Stimulated activated CD4-positive, alpha-beta T cell treated with anti-CD3 and anti-CD28 coated beads, Interleukin-12 subunit alpha, Interleukin-12 subunit beta, amount 100 ng/mL, for 4 hours (primary cell): ENCODE measurements around the gene SLX4IP.
"Not testable (repeated sequence)": the region's sequence is repeated elsewhere in the genome, so short reads cannot be mapped to it uniquely, and the experiment has no call there.

Experiments used
- DNase-seq: peaks from one replicate; pipeline ENCODE4 v3.0.0-alpha.2; 2020

Gene SLX4IP

DNA sequence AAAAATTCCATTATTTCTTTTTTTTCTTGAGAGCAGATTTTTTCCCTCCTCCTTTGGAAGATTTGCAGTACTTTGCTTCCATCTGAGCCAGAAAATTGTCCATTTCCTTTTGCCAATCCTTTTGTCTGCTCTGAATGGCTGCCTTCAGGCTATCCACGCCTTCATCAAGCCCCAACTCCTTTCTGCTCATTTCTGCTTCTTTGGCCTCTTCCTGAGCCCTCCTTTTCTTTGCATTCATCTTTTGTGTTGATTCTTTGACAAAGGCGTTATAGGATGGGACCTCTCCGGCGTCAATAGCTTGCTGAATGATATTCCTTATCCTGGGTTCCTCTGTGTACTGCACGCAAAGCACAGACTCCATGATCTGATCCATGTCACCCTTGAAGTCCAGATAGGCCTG lies 178.3 kb downstream of the SLX4IP start:
- not testable (repeated sequence) for DNase-seq

DNA sequence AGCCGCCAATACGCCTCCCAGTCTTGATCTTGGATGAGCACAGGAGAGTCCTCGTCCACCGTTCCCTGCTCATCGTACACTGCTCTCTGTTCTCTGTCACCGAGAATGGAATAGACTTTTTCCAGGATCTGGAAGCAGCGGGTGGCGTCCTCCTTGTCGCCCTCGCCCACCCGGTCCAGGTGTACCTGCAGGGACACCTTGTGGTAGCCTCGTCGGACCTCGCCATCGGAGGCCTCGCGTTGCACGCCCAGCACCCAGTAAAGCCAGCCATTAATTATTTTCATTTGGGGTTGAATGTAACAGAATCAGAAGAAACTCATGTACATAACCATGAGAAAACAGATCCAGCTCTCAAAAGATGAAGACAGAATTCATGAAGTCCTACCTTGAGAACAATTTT lies 178.8 kb downstream of the SLX4IP start:
- DNase-seq, result no peak

DNA sequence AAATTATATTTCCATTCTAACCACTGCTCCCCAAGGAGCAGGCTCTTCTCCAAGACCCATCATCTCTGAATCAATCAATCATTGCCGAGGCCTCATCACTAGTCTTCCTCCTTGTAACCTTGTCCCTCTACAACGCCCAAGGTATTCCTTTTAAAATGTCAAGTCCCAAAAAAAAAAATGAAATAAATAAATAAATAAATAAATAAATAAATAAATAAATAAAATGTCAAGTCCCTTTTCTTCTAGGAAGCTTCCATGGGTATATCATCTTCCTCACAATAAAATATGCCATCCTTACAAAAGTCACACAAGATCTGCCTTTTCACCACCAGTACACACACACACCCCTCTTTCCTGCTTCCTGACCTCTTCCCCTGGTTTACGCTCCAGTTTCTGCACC lies 181.1 kb downstream of the SLX4IP start:
- no peak for DNase-seq

GRCh38 chr20:10617549-10618133 lies 182.5 kb downstream of the SLX4IP start:
- DNase-seq, result not testable (repeated sequence)

GRCh38 chr20:10618611-10619245 lies 183.6 kb downstream of the SLX4IP start:
- no peak for DNase-seq

DNA sequence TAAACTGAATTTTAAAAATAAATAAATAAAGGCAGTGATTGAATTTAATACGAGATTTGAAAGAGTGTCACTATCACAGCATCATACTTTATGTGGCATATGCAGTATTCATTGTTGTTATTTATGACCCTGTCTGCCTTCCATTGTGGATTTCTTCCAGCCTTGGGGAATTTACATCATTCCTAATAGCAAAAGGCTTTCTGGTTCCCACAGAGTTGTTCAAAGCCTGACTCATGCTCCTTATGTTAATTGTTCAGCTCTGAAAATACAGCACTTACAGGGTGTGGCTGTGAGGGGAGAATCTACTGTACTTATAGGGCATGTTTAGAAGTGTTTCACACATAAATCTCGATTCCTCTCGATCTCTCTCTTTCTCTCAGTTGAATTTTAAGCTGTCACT lies 184.3 kb downstream of the SLX4IP start:
- no peak for DNase-seq

- no peak for DNase-seq
Observed at GRCh38 chr20:10621149-10621548, 186.0 kb downstream of the SLX4IP start.

- no peak for DNase-seq
Observed at GRCh38 chr20:10622657-10623418, 187.7 kb downstream of the SLX4IP start.

DNA sequence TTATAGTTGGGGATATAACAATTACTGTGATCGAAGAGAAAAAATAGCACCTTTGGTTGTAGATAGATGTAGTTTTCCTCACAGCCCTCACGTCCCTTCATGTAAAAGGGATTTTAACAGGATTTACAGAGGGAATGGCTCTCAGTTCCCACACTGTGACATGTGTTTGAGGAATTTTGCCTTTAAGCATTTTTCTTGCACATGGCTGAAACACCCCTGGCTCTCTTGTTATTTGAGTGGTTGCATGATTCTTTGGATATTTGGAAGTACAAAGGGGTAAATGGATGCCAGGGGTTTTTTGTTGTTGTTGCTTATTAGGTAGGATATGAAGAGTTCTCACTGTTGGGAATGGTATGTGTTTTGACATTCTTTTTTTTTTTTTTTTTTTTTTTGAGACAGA lies 190.5 kb downstream of the SLX4IP start:
- DNase-seq, result no peak

- DNase-seq, result no peak
Observed at GRCh38 chr20:10626896-10627295, 191.8 kb downstream of the SLX4IP start.

DNA sequence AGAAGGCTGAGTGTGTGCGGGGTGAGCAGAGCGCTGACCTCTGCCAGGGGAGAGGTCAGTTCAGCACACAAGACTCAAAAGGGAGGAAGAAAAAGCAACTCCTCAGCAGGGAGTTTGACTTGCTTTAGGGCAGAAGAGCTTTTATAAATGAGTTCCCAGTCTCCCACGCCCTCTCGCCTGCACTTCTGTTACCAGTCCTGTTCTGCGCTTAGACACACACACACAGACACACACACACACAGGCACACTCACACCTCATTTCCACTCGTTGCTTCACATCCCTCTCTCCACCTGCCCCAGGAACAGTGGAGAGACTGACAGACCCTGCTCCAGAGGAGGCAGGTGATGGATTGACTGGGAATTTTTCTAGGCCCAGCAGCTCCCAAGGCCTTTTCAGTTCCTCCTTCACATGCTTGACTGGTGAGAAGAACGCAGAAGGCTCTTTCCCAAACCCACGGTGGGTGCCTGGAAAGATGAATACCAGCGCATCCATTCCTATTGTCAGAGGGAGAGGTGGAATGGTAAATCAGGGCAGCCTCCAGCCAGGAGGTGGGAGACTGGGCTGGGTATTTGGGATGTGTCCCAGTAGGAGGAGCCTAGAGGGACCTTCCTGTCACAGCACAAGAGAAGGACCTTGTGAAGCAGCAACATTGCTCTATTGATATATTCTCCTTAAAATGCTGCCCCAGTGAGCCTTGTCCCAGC lies 195.0 kb downstream of the SLX4IP start:
- DNase-seq, result no peak

DNA sequence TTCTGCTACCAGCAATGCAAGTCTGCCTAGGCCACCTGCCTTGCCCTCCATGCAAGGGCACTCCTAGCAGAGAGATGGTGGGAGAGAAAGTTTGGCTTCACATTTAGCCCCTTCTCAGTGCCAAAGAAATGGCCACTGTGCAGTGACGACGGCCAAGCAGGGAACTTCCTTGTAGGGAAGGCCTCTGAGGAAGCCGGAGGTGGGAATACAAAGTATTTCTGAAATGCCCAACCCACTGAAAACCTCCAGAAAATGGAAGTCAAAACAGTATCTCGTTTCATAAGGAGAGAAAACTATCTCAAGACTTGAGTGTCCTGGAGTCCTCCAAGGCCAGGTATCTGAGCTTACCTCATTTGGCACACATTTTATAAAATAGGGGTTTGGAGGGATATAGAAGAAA lies 196.0 kb downstream of the SLX4IP start:
- no peak for DNase-seq

GRCh38 chr20:10632721-10633509 lies 197.8 kb downstream of the SLX4IP start:
- no peak for DNase-seq

- DNase-seq, result no peak
Observed at GRCh38 chr20:10633718-10634117, 198.6 kb downstream of the SLX4IP start.

DNA sequence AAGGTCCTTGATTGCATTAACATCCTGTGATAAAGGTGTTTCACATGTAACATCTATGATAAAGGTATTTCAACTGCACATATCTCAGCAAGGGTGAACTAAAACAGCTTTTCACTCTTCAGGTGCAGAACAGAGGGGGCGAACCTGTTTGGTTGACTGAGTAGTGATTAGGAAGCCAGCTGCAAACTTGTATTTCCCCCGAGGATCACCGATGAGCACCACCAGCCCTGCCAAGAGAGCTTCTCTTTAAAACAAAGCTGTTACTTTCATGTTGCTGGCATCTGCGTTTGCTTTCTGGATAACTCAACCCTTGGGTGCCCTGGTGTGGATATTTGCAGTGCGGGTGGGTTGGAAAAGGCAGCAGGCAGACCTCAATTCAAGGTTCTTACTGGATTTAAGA lies 199.1 kb downstream of the SLX4IP start:
- DNase-seq, result no peak

DNA sequence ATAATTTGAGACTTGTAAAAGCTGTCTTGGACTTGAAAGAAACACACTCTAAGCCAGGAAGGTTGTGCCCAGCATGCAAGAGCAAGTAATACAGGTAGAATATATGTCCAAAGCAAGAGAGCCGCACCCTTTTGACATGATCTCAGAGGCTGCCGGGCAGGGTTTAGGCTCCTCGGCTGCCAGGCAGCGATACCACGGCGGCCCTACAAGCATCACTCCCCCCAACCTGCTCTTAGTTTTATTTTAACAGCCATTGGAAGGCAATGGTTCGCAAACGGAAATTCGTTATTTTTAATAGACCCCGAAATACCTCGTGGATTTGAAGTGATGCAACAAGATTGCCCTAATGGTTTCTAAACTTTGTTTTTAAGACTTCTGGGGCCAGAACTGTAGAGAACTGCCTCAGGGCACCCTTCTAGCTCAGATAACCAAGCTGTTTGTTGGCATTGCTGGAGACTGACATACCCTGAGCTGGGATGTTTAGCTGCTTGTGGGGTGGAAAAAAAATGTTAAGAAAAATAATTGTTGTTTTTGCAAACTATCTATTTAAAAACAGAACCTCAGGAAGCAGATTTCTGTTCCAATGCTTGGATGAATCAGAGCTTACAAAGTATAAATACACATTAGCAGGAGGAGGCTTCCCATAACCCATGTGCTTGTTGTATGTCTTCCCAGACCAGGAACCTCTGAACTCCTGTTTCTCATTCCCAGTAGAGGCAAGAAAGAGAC lies 199.7 kb downstream of the SLX4IP start:
- DNase-seq, result no peak

GRCh38 chr20:10635476-10636208 lies 200.5 kb downstream of the SLX4IP start:
- no peak for DNase-seq

GRCh38 chr20:10636326-10636818 lies 201.3 kb downstream of the SLX4IP start:
- no peak for DNase-seq

- no peak for DNase-seq
Observed at GRCh38 chr20:10637031-10637559, 202.0 kb downstream of the SLX4IP start.

DNA sequence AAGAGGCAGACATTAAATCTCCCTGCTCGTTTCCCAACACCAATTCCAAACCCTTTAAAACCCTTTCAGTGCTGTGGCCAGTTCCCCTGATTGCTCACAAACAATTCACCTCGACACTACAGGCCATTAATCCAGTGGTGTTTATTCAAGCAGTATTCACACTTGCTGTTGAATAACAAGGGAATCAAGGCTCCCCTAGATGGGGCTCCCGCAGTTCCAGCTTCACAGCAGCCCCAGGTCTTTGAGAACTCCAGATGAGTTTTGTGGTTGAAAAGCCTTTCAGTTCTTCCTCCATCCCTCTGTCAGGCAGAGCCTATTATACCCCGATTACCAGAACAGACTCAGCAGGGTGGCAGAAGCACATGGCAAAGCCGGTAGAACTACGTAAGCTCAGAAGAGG lies 202.5 kb downstream of the SLX4IP start:
- DNase-seq, result no peak
